HG03097 (cell line): ENCODE data around the gene EIF4ENIF1.
"Not testable (repeated sequence)": the region's sequence is repeated elsewhere in the genome, so short reads cannot be mapped to it uniquely, and the experiment has no call there.

Experiments
- ATAC-seq: cut with Tn5 transposase; IDR thresholded peaks from one replicate; pipeline ENCODE4 v1.9.1; 2021; ENCODE audit not compliant: unreplicated experiment, low FRiP score

EIF4ENIF1 gene

GRCh38 chr22:31489632-31490495 lies at the start of gene EIF4ENIF1:
EIF4ENIF1 (minus strand) TSS chr22:31489842; CDS start chr22:31488718, 1,124 bp downstream.
- ATAC-seq, result peak; percentile 35

GRCh38 chr22:31538815-31539214 lies 49.2 kb upstream of the EIF4ENIF1 start:
- ATAC-seq, result no peak

DNA sequence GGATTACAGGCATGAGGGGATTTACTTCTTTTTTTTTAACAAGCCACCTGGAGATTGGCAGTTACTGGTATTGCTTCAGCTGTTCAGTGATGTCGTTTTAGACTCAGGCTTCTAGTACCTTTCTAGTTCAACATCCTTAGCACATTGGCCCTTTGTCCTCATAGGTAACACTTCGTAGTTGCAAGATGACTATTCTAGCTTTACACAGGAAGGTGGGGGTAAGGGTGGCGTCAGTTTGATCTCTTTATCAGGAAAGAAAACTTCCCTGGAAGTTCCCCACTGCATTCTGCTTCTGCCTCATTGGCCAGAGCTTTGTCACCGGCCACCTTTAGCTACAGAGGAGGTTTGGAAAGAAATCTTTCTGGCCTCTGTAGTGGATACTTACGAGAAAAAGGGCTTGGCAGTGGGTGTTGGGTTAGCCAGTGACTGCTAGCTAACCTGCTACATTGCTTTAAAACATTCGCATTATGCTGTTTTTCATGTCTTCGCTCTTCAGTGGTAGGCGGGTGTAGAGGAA lies 47.4 kb upstream of the EIF4ENIF1 start:
- peak; percentile 54 for ATAC-seq

GRCh38 chr22:31533374-31533773 lies 43.7 kb upstream of the EIF4ENIF1 start:
- ATAC-seq, result no peak

DNA sequence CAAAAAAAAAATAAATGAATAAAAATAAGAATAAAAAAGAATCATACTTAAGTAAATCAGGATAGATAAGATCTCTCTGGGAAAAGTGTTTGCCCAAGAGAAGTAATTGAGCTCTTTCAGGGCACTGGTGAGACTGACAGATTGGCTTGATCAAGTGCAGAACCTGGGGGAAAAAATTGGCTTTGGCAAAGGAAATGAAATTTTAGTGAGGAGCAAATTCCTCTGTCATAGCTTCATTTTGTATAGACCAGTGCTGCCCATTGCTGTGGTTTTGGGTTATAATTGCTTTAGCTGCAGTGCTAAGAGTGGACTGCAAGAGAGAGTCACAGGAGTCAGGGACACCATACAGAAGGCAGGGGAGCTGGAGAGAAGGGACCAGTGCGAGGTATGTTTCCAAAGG lies 42.4 kb upstream of the EIF4ENIF1 start:
- ATAC-seq, result no peak

DNA sequence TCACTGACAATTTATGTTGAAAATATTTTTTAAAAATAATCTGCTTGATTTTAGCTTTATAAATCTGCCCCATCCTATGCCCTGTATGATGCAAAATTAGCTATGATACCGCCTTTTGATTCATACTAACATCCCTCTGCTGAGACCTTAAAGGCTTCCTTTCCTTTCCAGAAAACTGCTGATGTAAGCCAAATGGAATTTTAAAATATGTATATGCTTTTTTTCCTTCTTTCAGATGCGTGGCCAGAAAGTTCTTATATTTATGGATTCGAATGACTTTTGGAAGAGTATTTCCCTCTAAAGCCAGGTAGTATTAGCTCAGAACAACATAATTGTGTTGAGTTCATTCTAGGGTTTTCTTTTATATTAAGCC lies 41.2 kb upstream of the EIF4ENIF1 start:
- no peak for ATAC-seq

DNA sequence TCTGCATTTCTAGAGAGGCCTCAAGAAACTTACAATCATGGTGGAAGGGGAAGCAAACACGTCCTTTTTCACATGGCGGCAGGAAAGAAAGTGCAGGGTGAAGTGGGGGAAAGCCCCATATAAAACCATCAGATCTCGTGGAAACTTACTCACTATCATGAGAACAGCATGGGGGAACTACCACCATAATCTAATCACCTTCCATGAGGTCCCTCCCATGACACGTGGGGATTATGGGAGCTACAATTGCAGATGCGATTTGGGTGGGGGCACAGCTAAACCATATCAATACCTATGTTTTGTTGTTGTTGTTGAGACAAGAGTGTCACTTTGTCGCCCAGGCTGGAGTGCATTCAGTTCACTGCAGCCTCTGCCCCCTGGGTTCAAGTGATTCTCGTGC lies 36.6 kb upstream of the EIF4ENIF1 start:
- ATAC-seq, result no peak

DNA sequence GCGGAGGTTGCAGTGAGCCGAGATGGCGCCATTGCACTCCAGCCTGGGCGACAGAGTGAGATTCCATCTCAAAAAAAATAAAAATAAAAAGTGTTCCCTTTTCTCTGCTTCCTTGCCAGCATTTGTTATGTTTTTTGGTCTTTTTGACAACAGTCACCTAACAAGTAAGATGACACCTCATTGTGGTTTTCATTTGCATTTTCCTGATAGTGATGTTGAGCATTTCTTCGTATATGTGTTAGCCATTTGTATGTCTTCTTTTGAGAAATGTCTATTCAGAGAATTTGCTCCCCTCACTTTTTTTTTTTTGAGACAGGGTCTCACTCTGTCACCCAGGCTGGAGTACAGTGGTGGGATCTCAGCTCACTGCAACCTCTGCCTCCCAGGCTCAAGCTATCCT lies 34.5 kb upstream of the EIF4ENIF1 start:
- not testable (repeated sequence) for ATAC-seq

DNA sequence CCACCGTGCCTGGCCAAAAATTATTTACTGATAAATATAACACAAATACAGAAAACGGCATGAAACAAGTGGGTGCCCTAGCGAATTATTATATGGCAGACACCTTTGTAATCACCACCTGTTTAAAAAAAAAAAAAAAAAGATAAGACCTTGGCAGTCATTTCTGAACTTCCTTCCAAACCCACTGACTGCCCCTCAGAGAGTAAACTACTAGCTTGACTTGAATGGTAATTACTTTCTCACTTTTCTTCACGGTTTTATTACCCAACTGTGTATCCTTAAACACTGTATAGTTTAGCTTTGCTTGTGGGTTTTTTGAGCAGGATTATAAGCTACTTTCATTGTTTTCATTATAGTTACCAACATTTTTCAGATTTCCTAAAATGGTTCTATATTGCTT lies 30.4 kb upstream of the EIF4ENIF1 start:
- no peak for ATAC-seq

DNA sequence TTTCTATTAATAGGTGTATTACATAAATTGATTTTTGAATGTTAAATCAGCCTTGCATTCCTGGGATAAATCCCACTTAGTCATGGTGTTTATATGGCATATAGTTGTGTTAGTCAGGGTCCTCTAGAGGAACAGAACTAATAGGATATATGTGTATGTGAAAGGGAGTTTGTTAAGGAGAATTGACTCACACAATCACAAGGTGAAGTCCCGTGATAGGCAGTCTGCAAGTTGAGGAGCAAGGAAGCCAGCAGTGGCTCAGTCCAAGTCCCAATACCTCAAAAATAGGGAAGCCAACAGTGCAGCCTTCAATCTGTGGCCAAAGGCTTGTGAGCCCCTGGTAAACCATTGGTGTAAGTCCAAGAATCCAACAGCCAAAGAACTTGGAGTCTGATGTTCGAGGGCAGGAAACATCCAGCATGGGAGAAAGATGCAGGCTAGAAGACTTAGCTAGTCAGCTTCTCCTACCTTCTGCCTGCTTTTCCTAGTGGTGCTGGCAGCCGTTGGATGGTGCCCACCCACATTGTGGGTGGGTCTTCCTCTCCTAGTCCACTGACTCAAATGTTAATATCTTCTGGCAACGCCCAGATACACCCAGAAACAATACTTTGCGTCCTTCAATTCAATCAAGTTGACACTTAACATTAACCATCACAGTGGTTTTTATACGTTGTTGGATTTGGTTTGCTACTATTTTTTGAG lies 19.6 kb upstream of the EIF4ENIF1 start:
- no peak for ATAC-seq

DNA sequence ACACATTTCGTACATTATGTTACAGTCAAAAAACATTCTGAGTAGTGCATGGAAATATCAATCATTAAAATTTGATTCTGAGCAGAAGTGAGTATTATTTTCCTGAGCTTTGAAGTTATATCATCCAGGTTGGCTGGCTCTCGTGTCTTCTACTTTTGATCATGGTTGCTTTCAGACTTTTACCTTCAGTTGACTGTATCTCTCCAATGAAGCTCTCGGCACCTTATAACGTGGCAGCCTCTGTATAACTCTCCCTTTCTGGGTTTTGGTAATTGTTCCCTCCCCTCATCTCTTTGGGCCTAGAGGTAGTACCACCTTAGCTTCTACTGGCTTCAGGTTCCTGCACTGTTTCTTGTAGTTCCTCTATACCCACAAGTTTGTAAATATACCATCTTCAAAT lies 18.9 kb upstream of the EIF4ENIF1 start:
- no peak for ATAC-seq

DNA sequence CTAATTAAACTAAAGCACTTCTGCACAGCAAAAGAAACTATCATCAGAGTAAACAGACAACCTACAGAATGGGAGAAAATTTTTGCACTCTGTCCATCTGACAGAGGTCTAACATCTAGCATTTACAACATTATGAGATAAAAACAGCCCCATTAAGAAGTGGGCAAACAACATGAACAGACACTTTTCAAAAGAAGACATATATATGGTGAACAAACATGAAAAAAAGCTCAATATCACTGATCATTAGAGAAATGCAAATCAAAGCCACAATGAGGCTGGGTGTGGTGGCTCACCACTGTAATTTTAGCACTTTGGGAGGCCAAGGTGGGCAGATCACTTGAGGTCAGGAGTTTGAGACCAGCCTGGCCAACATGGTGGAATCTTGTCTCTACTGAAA lies 17.9 kb upstream of the EIF4ENIF1 start:
- not testable (repeated sequence) for ATAC-seq

GRCh38 chr22:31504282-31504681 lies 14.6 kb upstream of the EIF4ENIF1 start:
- ATAC-seq, result no peak

DNA sequence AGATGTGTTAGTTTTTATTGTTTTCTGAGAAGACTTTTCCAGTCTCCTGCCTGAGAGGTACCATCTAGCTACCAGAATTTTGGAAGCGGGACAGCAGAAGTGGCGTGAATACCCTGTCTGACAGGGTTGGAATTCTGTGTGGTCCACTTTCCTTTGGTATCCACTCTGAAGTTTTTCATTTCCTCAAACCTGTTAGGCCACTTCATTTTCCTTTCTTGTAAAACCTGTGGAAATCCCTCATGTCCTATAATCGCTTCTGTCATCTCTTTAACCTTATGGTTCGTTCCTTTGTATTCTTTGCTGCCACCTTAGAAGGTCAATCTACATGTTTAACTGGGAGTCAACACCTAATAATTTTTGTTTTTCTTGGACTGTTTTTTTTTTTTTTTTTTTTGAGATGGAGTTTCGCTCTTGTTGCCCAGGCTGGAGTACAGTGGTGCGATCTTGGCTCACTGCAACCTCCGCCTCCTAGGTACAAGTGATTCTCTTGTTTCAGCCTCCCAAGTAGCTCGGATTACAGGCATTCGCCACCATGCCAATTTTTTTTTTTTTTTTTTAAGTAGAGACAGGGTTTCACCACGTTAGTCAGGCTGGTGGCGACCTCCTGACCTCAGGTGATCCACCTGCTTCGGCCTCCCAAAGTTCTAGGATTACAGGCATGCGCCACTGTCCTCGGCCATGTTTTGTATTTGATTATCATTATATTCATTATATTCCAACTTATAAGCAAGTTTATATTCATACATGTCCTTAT lies 13.7 kb upstream of the EIF4ENIF1 start:
- no peak for ATAC-seq

DNA sequence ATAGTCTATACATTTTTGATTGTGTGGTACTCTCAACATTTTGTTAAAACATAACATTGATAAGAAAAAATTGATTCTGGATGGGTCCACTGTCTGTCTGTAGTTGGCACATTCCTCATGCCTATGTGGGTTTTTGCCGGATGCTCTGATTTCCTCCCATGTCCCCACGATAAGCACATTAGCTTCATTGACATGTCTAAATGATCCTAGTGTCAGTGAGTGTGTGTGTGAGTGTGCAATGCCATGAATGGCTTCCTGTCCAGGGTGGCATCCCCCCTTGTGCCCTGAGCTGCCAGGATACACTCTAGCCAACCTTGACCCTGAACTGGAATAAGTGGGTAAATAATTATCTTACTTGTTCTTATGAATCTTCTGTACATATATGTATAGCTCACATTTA lies 12.1 kb upstream of the EIF4ENIF1 start:
- ATAC-seq, result no peak

- ATAC-seq, result no peak
These were observed 7.7 kb upstream of the EIF4ENIF1 start for GRCh38 chr22:31497148-31497938.

GRCh38 chr22:31496735-31497146 lies 7.1 kb upstream of the EIF4ENIF1 start:
- no peak for ATAC-seq

DNA sequence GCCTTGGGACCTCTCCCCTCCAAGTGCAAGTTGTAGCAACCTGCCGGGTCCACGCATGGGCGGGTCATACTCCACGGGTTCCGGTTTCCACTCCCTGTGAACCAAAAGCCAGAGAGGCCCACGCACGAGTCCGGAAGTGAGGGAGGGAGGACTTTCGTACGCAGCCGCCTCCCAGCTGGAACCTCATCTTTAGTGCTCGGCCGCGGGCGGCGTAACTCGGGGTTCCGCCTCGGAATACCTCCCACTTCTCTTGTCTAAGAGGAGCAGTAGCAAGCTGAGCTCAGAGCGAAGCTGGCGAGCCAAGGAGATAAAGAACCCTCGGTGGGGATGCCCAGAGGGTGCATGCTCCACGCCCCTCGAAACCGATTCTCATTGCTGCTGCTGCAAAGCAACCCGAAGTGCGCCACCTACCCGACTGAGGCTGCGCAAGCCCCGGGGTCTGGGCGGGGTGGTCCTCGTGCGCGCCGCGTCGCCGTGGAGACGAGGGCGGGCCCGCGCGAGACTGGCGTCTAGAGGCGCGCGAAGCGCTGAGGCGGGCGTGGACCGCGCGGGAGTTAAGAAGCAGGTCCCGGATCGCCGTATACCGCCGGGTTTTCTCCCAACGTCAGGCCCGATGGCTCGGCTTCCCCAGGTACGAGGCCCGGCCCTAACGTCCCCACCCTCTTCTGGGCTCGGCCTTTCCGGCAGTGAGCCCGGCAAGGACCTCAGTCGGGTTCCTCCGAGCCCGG lies 6.5 kb upstream of the EIF4ENIF1 start, which contains the start of gene SFI1:
Gene SFI1 (plus strand): TSS at position 530 of the 728 bp plus-strand sequence. CDS start 11,749 bp downstream, outside the sequence.
- peak; percentile 69 for ATAC-seq

DNA sequence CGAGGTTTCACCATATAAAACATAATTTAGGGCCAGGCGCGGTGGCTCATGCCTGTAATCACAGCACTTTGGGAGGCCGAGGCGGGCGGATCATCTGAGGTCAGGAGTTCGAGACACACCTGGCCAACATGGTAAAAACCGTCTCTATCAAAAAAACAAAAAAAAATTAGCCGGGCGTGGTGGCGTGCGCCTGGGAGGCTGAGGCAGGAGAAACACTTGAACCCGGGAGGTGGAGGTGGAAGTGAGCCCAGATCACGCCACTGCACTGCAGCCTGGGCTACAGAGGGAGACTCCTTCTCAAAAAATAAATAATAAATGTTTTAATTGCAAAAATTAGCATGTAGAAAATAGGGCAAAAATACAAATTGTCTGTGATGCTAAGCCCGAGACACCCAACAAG lies 5.7 kb upstream of the EIF4ENIF1 start:
- no peak for ATAC-seq
